NCI-H146 (cell line): ENCODE data around the gene ACE.

ENCODE experiments used
- DNase-seq: peaks from one replicate; lab custom pipeline; 2025; lab: John Stamatoyannopoulos, UW

Gene ACE

GRCh38 chr17:63491413-63491812 lies 14.6 kb downstream of the ACE start:
- no peak for DNase-seq

GRCh38 chr17:63491977-63492618 lies 15.2 kb downstream of the ACE start:
- DNase-seq = no peak

GRCh38 chr17:63492940-63493339 lies 16.1 kb downstream of the ACE start:
- DNase-seq = no peak

- DNase-seq = no peak
Measured at GRCh38 chr17:63493411-63493810, 16.6 kb downstream of the ACE start.

GRCh38 chr17:63494300-63494928 lies 17.6 kb downstream of the ACE start:
- DNase-seq = no peak

- DNase-seq = no peak
Measured at GRCh38 chr17:63495491-63495890, 18.6 kb downstream of the ACE start.

GRCh38 chr17:63496177-63496576 lies 19.3 kb downstream of the ACE start:
- DNase-seq = no peak

GRCh38 chr17:63496663-63497400 lies 20.0 kb downstream of the ACE start:
- DNase-seq = no peak

GRCh38 chr17:63497708-63498483 lies 21.0 kb downstream of the ACE start:
- peak; percentile 14 for DNase-seq

GRCh38 chr17:63498626-63499195 lies 21.9 kb downstream of the ACE start:
- DNase-seq = no peak

- DNase-seq = no peak
Measured at GRCh38 chr17:63500543-63501390, 23.9 kb downstream of the ACE start.

- DNase-seq = peak; percentile 29
Measured at GRCh38 chr17:63503341-63503705, 26.5 kb downstream of the ACE start.

GRCh38 chr17:63504261-63504660 lies 27.4 kb downstream of the ACE start:
- no peak for DNase-seq

- no peak for DNase-seq
Measured at GRCh38 chr17:63505341-63505740, 28.5 kb downstream of the ACE start.

- no peak for DNase-seq
Measured at GRCh38 chr17:63506627-63507026, 29.8 kb downstream of the ACE start.

- DNase-seq = no peak
Measured at GRCh38 chr17:63511331-63511730, 34.5 kb downstream of the ACE start.

- DNase-seq = no peak
Measured at GRCh38 chr17:63512388-63512787, 35.5 kb downstream of the ACE start.

GRCh38 chr17:63512896-63513644 lies 36.2 kb downstream of the ACE start:
- no peak for DNase-seq

GRCh38 chr17:63514477-63514876 lies 37.6 kb downstream of the ACE start:
- no peak for DNase-seq

GRCh38 chr17:63514974-63515373 lies 38.1 kb downstream of the ACE start:
- no peak for DNase-seq

- DNase-seq = no peak
Measured at GRCh38 chr17:63515426-63515825, 38.6 kb downstream of the ACE start.
